A549 (cell line): Measurements from ENCODE around the gene CHST11. TPM values are rescaled to one million over a fixed set of nuclear protein-coding genes. Genes with fewer than 3 reads are reported as not detected.

Experiments
- ATAC-seq, 2 experiments: fragments of 200-7000 bp in 1 of 2; fragments of >200 bp in 1 of 2; cut with Nextera tagmentation in 1 of 2; cut with Tn5 transposase in 1 of 2; 3 replicates each; pipeline versions ENCODE4 v1.8.0 to v1.9.1; 2018 to 2020; ENCODE audit warnings: mild to moderate bottlenecking in 1 of 2, moderate library complexity in 1 of 2
- CTCF ChIA-PET: fragments of 300-600 bp; sonication (Branson Sonifier 250); formaldehyde crosslinking; extraction: SDS; loops from one replicate; lab custom pipeline; 2021; ENCODE audit warnings: antibody characterized with exemption, inconsistent platforms; lab: Yijun Ruan, JAX
- POLR2A ChIA-PET: fragments of 350-600 bp; formaldehyde crosslinking; extraction: SDS; loops from one replicate; lab custom pipeline; 2021; ENCODE audit warnings: antibody characterized with exemption, inconsistent platforms; lab: Yijun Ruan, JAX
- DNase-seq, 2 experiments: peaks; one replicate each; pipeline versions ENCODE4 v3.0.0 to v3.0.0-alpha.2; 2011 to 2016; ENCODE audit warnings: low read depth in 1 of 2, low spot score in 1 of 2
- FAIRE-seq: peaks from 2 replicates; lab custom pipeline; 2011; peaks lifted over from hg19 to GRCh38; lab: Jason Lieb, UNC
- H3K27ac ChIP-seq, 2 experiments: fragments of >200 bp; sonication (Bioruptor Twin); formaldehyde crosslinking; 3 replicates each; pipeline ENCODE4 v1.5.1; 2016 to 2017
- H3K4me1 ChIP-seq: fragments of >200 bp; sonication (Bioruptor Twin); formaldehyde crosslinking; 3 replicates; pipeline ENCODE4 v1.6.1; 2016
- H3K4me2 ChIP-seq: fragments of >200 bp; sonication (Bioruptor Twin); formaldehyde crosslinking; 3 replicates; pipeline ENCODE4 v1.6.1; 2016
- H3K4me3 ChIP-seq: fragments of >200 bp; sonication (Bioruptor Twin); formaldehyde crosslinking; 3 replicates; pipeline ENCODE4 v1.5.1; 2016
- H3K9me3 ChIP-seq: fragments of >200 bp; sonication (Bioruptor Twin); formaldehyde crosslinking; 3 replicates; pipeline ENCODE4 v1.6.1; 2016
- CEBPB ChIP-seq, 2 experiments: fragments of >200 bp in 1 of 2; sonication (Bioruptor Twin) in 1 of 2; formaldehyde crosslinking in 1 of 2; IDR thresholded peaks; 2 replicates each; pipeline ENCODE4 v1.6.1; 2012 to 2016
- ELK1 ChIP-seq: fragments of 150-350 bp; IDR thresholded peaks from 2 replicates; pipeline ENCODE4 v1.6.1; 2014; ENCODE audit warnings: low read depth, mild to moderate bottlenecking, low read length
- EP300 ChIP-seq, 2 experiments: fragments of >200 bp; sonication (Bioruptor Twin); formaldehyde crosslinking; IDR thresholded peaks; 2 replicates in 1 of 2; 3 replicates in 1 of 2; pipeline ENCODE4 v1.6.1; 2016 to 2017
- FOSL2 ChIP-seq, 2 experiments: fragments of 450-650 bp in 1 of 2; fragments of >200 bp in 1 of 2; sonication (Bioruptor Twin) in 1 of 2; formaldehyde crosslinking; IDR thresholded peaks; 2 replicates each; pipeline versions ENCODE4 v1.5.0 to v1.6.1; 2016 to 2020; ENCODE audit warnings: mild to moderate bottlenecking in 1 of 2, moderate library complexity in 1 of 2
- HES2 ChIP-seq: fragments of >200 bp; sonication (Bioruptor Twin); formaldehyde crosslinking; IDR thresholded peaks from 2 replicates; pipeline ENCODE4 v1.6.1; 2016
- HOXA7 ChIP-seq: fragments of 250-450 bp; sonication (Bioruptor Pico); IDR thresholded peaks from 2 replicates; pipeline ENCODE4 v1.5.0; 2020; ENCODE audit warnings: mild to moderate bottlenecking, moderate library complexity
- JUN ChIP-seq, 2 experiments: fragments of >200 bp; sonication (Bioruptor Twin); formaldehyde crosslinking; IDR thresholded peaks; 2 replicates in 1 of 2; 3 replicates in 1 of 2; pipeline ENCODE4 v1.6.1; 2016 to 2017
- JUNB ChIP-seq: fragments of >200 bp; sonication (Bioruptor Twin); formaldehyde crosslinking; IDR thresholded peaks from 2 replicates; pipeline ENCODE4 v1.6.1; 2016
- KDM5A ChIP-seq: fragments of 200-600 bp; sonication (generic); IDR thresholded peaks from 2 replicates; pipeline ENCODE4 v1.6.1; 2016; ENCODE audit warnings: antibody characterized with exemption, mild to moderate bottlenecking
- MAX ChIP-seq: IDR thresholded peaks from 2 replicates; pipeline ENCODE4 v1.6.1; 2012
- NFE2L2 ChIP-seq: fragments of 150-350 bp; conservative IDR thresholded peaks from 2 replicates; pipeline ENCODE4 v1.6.1; 2014; ENCODE audit warnings: low read length
- TP53 ChIP-seq: fragments of 250-450 bp; sonication (Bioruptor Pico); IDR thresholded peaks from 2 replicates; pipeline ENCODE4 v1.5.0; 2021; ENCODE audit warnings: mild to moderate bottlenecking, moderate library complexity
- ZFP36 ChIP-seq: fragments of 450-650 bp; IDR thresholded peaks from 2 replicates; pipeline ENCODE4 v1.6.1; 2014; ENCODE audit warnings: borderline replicate concordance; ENCODE audit not compliant: partially characterized antibody
- WGBS: methylation state at CpG from one replicate; pipeline ENCODE4 v1.1.6; 2017; ENCODE audit errors: missing lambda C conversion rate; 5-methylcytosine and 5-hydroxymethylcytosine counted together
- polyA plus RNA-seq, 4 experiments: library from polyadenylated mRNA; depleted of rRNA in 3 of 4; stranded (reverse); fragments of >200 nt; fragmentation: RNase III in 1 of 4; extraction: RNeasy Plus Mini Kit Qiagen cat#74134 plus additional on column Dnase treatment in 1 of 4; gene quantifications; 2 replicates in 3 of 4; 3 replicates in 1 of 4; pipeline ENCODE4 v1.2.3, GENCODE V29; 2011 to 2017
- TF ChIP-seq, protein P1 (sequence below): fragments of 250-450 bp; sonication (Bioruptor Pico); IDR thresholded peaks from 2 replicates; pipeline ENCODE4 v1.5.0; 2021; ENCODE audit warnings: mild to moderate bottlenecking, moderate library complexity, borderline replicate concordance

CHST11 gene
- polyA plus RNA-seq, 2 of the 4 experiments (the other 2 are of a cell fraction): 19.2 to 21.8 TPM

DNA sequence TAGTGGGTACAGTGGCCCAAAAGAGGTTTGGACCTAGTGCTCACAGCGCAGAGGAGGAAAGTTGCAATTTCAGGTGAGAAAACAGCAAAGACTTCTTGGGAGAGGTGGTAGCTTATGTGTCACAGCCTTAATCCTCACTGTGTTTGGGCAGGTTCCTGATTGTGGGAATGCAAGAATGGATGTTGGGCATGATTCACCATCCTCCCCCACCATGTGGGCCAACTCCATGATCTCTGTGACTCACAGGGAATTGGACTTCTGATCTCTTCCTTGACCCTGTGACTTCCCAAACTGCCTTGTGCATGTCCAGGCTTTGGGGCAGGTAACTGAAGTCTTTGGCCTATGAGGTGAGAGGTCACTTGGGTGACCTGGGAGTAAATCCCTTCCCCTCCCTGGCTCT lies 1.8 kb upstream of the CHST11 start:
- ChIA-PET POLR2A (no interaction called here), CTCF (interaction anchor here (0.6 to 5.9 kb wide), 3 partner anchors 13 to 307 kb away, joined by 4 to 34 read pairs (median 4); no protein-coding TSS in a partner anchor)
- ATAC-seq (peak in 1 of 2 experiments; percentile 14; a peak in 1 of 6 replicates), DNase-seq (peak; percentile 55 to 63), FAIRE-seq (no peak)
- 83% methylated on average over 1 of the region's 1 CpG for WGBS
- H3K4me2 ChIP-seq: peak overlapping the region; percentile 85
- no peak for TF ChIP-seq CEBPB (IDR thresholded peaks at IDR 0.05)
- TF ChIP-seq ELK1: no peak
- no peak for TF ChIP-seq ZFP36
- TF ChIP-seq KDM5A: no peak
- TF ChIP-seq TP53 (CRISPR knock-in tag): no peak
- TF ChIP-seq HOXA7: no peak
- no peak for TF ChIP-seq NFE2L2
- TF ChIP-seq FOSL2 (IDR thresholded peaks at IDR 0.05): peak; percentile 74
- peak; percentile 73 for TF ChIP-seq FOSL2 (CRISPR knock-in tag; IDR thresholded peaks at IDR 0.05)
- TF ChIP-seq HES2: no peak
- TF ChIP-seq, protein P1, sequence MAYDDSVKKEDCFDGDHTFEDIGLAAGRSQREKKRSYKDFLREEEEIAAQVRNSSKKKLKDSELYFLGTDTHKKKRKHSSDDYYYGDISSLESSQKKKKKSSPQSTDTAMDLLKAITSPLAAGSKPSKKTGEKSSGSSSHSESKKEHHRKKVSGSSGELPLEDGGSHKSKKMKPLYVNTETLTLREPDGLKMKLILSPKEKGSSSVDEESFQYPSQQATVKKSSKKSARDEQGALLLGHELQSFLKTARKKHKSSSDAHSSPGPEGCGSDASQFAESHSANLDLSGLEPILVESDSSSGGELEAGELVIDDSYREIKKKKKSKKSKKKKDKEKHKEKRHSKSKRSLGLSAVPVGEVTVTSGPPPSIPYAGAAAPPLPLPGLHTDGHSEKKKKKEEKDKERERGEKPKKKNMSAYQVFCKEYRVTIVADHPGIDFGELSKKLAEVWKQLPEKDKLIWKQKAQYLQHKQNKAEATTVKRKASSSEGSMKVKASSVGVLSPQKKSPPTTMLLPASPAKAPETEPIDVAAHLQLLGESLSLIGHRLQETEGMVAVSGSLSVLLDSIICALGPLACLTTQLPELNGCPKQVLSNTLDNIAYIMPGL (CRISPR knock-in tag): no peak
- no peak for TF ChIP-seq EP300 (IDR thresholded peaks at IDR 0.05)
- TF ChIP-seq JUNB: peak; percentile 45; the same call in 1 of the 2 replicates
- TF ChIP-seq JUN (IDR thresholded peaks at IDR 0.05): 0 out of 5 replicates have a peak, but pooled peaks of 1 of the 2 experiments have one; percentile 17
- peak; percentile 50; the same call in 1 of the 2 replicates for TF ChIP-seq MAX
- peaks cover 30% of the 10 kb centered on the region for H3K4me1 ChIP-seq
- H3K27ac ChIP-seq: peak overlapping the region; percentile 41 to 96; a peak in 5 of 6 replicates
- no peaks in the 10 kb centered on the region for H3K9me3 ChIP-seq
- H3K4me3 ChIP-seq: no peak overlapping the region

DNA sequence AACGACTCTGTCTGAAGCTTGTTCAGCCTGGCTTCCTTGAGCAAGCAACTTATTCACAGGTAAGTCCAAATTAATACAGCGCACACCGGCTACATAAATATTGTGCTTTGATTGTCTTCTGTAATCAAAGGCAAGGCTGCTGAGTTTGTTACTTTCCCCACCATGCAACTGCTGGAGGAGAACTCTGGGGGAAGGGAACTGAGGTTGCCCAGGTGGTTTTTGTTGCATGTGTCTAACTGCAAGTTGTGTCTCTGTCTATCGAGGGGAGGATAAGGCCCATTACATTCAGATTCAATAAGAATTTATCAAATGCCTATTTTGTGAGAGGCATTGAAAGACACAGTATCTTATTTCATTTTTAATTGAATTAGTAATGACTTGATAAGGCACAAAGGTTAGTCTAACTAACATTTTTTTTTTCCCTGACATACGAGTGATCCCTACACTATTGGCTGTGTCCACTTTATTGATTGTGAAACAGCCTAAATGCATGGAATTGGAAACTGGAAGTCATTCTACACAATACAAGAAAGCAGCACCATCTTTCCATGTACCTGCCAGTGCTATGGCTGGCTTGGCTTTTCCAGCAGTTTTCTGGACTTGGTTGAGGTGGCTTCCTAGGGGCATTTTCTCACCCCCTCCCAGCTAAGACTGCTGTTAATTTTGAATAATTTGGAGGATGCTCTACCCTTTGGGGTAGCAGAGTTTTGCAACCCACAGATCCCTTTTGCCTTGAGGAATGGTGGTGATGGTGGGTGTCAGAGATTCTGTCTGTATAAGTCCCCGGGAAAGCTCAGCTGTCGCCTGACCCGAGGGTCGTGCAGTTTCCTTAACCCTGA lies 951 bp upstream of the CHST11 start:
- ATAC-seq (no peak), DNase-seq (no peak)
- CTCF ChIA-PET: interaction anchor here (0.6 to 5.9 kb wide), 13 partner anchors 11 to 306 kb away, joined by 3 to 34 read pairs (median 4); no protein-coding TSS in a partner anchor

More for the DNA sequence above, 951 bp upstream of the CHST11 start:
- WGBS: 44% methylated on average over 9 of the region's 9 CpGs
- peaks cover 33% of the 10 kb centered on the region for H3K4me1 ChIP-seq
- peak overlapping the region; percentile 85 for H3K4me2 ChIP-seq
- peak overlapping the region; percentile 91 to 96 for H3K27ac ChIP-seq
- FAIRE-seq: no peak
- H3K9me3 ChIP-seq: no peaks in the 10 kb centered on the region
- TF ChIP-seq CEBPB (IDR thresholded peaks at IDR 0.05) (0 out of 4 replicates have a peak, but pooled peaks of 1 of the 2 experiments have one; percentile 28), HOXA7 (no peak)
- POLR2A ChIA-PET: interaction anchor here (0.6 to 1.5 kb wide), 4 partner anchors 12 to 154 kb away, joined by 3 to 8 read pairs (median 6); no protein-coding TSS in a partner anchor
- peak overlapping the region; percentile 87 for H3K4me3 ChIP-seq
